ENCODE measurements around the gene SLC2A4RG.
"Not testable (repeated sequence)": the region's sequence is repeated elsewhere in the genome, so short reads cannot be mapped to it uniquely, and the experiment has no call there.

The SLC2A4RG gene

GRCh38 chr20:63774306-63774705, 34.7 kb downstream of the SLC2A4RG start:
- Histone ChIP-seq H3K4me1 (ENCODE audit: insufficient read depth, low read length) (peaks cover 19% of the 10 kb centered on the region), H3K9ac (ENCODE audit: low read depth, low read length) (no peak overlapping the region), H3K9me3 (ENCODE audit: control insufficient read depth, insufficient read depth, low read length) (no peaks in the 10 kb centered on the region), H3K36me3 (ENCODE audit: insufficient read depth, low read length) (no peaks in the 10 kb centered on the region; the same call in 1 of the 2 replicates)

GRCh38 chr20:63775096-63775978, 35.8 kb downstream of the SLC2A4RG start:
- peaks cover 19% of the 10 kb centered on the region for H3K4me1 ChIP-seq (ENCODE audit: insufficient read depth, low read length)
- H3K9me3 ChIP-seq (ENCODE audit: control insufficient read depth, insufficient read depth, low read length): no peaks in the 10 kb centered on the region
- H3K36me3 ChIP-seq (ENCODE audit: insufficient read depth, low read length): no peaks in the 10 kb centered on the region; the same call in 1 of the 2 replicates
- H3K9ac ChIP-seq (ENCODE audit: low read depth, low read length): peak overlapping the region; percentile 46

GRCh38 chr20:63776875-63777274, 37.3 kb downstream of the SLC2A4RG start:
- H3K4me1 ChIP-seq (ENCODE audit: insufficient read depth, low read length): peaks cover 19% of the 10 kb centered on the region
- not testable (repeated sequence) for H3K9me3 ChIP-seq (ENCODE audit: control insufficient read depth, insufficient read depth, low read length); H3K9ac ChIP-seq (ENCODE audit: low read depth, low read length); H3K36me3 ChIP-seq (ENCODE audit: insufficient read depth, low read length)

- Histone ChIP-seq H3K36me3 (ENCODE audit: insufficient read depth, low read length) (no peaks in the 10 kb centered on the region), H3K4me1 (ENCODE audit: insufficient read depth, low read length) (peaks cover 19% of the 10 kb centered on the region), H3K9me3 (ENCODE audit: control insufficient read depth, insufficient read depth, low read length) (no peaks in the 10 kb centered on the region), H3K9ac (ENCODE audit: low read depth, low read length) (no peak overlapping the region; the same call in 1 of the 2 replicates)
Measured at GRCh38 chr20:63777614-63778013, 38.0 kb downstream of the SLC2A4RG start.

GRCh38 chr20:63778034-63778752, 38.6 kb downstream of the SLC2A4RG start:
- Histone ChIP-seq H3K9me3 (ENCODE audit: control insufficient read depth, insufficient read depth, low read length) (no peaks in the 10 kb centered on the region), H3K4me1 (ENCODE audit: insufficient read depth, low read length) (peaks cover 19% of the 10 kb centered on the region), H3K9ac (ENCODE audit: low read depth, low read length) (no peak overlapping the region), H3K36me3 (ENCODE audit: insufficient read depth, low read length) (no peaks in the 10 kb centered on the region)

- Histone ChIP-seq H3K9me3 (ENCODE audit: control insufficient read depth, insufficient read depth, low read length) (no peaks in the 10 kb centered on the region), H3K4me1 (ENCODE audit: insufficient read depth, low read length) (peaks cover 19% of the 10 kb centered on the region), H3K9ac (ENCODE audit: low read depth, low read length) (no peak overlapping the region), H3K36me3 (ENCODE audit: insufficient read depth, low read length) (no peaks in the 10 kb centered on the region)
Measured at GRCh38 chr20:63778857-63779256, 39.3 kb downstream of the SLC2A4RG start.

- Histone ChIP-seq H3K9me3 (ENCODE audit: control insufficient read depth, insufficient read depth, low read length) (no peaks in the 10 kb centered on the region), H3K4me1 (ENCODE audit: insufficient read depth, low read length) (peaks cover 14% of the 10 kb centered on the region), H3K9ac (ENCODE audit: low read depth, low read length) (no peak overlapping the region), H3K36me3 (ENCODE audit: insufficient read depth, low read length) (no peaks in the 10 kb centered on the region)
Measured at GRCh38 chr20:63781181-63781580, 41.6 kb downstream of the SLC2A4RG start.

GRCh38 chr20:63782051-63782471, 42.5 kb downstream of the SLC2A4RG start:
- H3K9me3 ChIP-seq (ENCODE audit: control insufficient read depth, insufficient read depth, low read length): no peaks in the 10 kb centered on the region
- no peaks in the 10 kb centered on the region for H3K36me3 ChIP-seq (ENCODE audit: insufficient read depth, low read length)
- H3K9ac ChIP-seq (ENCODE audit: low read depth, low read length): no peak overlapping the region
- peaks cover 14% of the 10 kb centered on the region for H3K4me1 ChIP-seq (ENCODE audit: insufficient read depth, low read length)

GRCh38 chr20:63782521-63782971, 43.0 kb downstream of the SLC2A4RG start:
- H3K4me1 ChIP-seq (ENCODE audit: insufficient read depth, low read length): peaks cover 10% of the 10 kb centered on the region
- H3K36me3 ChIP-seq (ENCODE audit: insufficient read depth, low read length): no peaks in the 10 kb centered on the region
- no peaks in the 10 kb centered on the region for H3K9me3 ChIP-seq (ENCODE audit: control insufficient read depth, insufficient read depth, low read length)
- no peak overlapping the region for H3K9ac ChIP-seq (ENCODE audit: low read depth, low read length)

- Histone ChIP-seq H3K36me3 (ENCODE audit: insufficient read depth, low read length) (no peaks in the 10 kb centered on the region), H3K4me1 (ENCODE audit: insufficient read depth, low read length) (no peaks in the 10 kb centered on the region), H3K9me3 (ENCODE audit: control insufficient read depth, insufficient read depth, low read length) (no peaks in the 10 kb centered on the region), H3K9ac (ENCODE audit: low read depth, low read length) (no peak overlapping the region)
Measured at GRCh38 chr20:63783970-63784369, 44.4 kb downstream of the SLC2A4RG start.

GRCh38 chr20:63785691-63786131, 46.1 kb downstream of the SLC2A4RG start:
- Histone ChIP-seq H3K36me3 (ENCODE audit: insufficient read depth, low read length) (no peaks in the 10 kb centered on the region), H3K9me3 (ENCODE audit: control insufficient read depth, insufficient read depth, low read length) (no peaks in the 10 kb centered on the region), H3K4me1 (ENCODE audit: insufficient read depth, low read length) (no peaks in the 10 kb centered on the region), H3K9ac (ENCODE audit: low read depth, low read length) (no peak overlapping the region)

- Histone ChIP-seq H3K4me1 (ENCODE audit: insufficient read depth, low read length) (no peaks in the 10 kb centered on the region; the same call in 1 of the 2 replicates), H3K36me3 (ENCODE audit: insufficient read depth, low read length) (no peaks in the 10 kb centered on the region), H3K9me3 (ENCODE audit: control insufficient read depth, insufficient read depth, low read length) (no peaks in the 10 kb centered on the region), H3K9ac (ENCODE audit: low read depth, low read length) (no peak overlapping the region)
Measured at GRCh38 chr20:63787302-63787701, 47.7 kb downstream of the SLC2A4RG start.

GRCh38 chr20:63787749-63788148, 48.2 kb downstream of the SLC2A4RG start:
- H3K4me1 ChIP-seq (ENCODE audit: insufficient read depth, low read length): no peaks in the 10 kb centered on the region; the same call in 1 of the 2 replicates
- H3K9me3 ChIP-seq (ENCODE audit: control insufficient read depth, insufficient read depth, low read length): no peaks in the 10 kb centered on the region
- no peaks in the 10 kb centered on the region for H3K36me3 ChIP-seq (ENCODE audit: insufficient read depth, low read length)
- H3K9ac ChIP-seq (ENCODE audit: low read depth, low read length): no peak overlapping the region

GRCh38 chr20:63789836-63790571, 50.4 kb downstream of the SLC2A4RG start:
- no peaks in the 10 kb centered on the region; the same call in 1 of the 2 replicates for H3K4me1 ChIP-seq (ENCODE audit: insufficient read depth, low read length)
- no peaks in the 10 kb centered on the region for H3K36me3 ChIP-seq (ENCODE audit: insufficient read depth, low read length)
- H3K9ac ChIP-seq (ENCODE audit: low read depth, low read length): no peak overlapping the region
- no peaks in the 10 kb centered on the region for H3K9me3 ChIP-seq (ENCODE audit: control insufficient read depth, insufficient read depth, low read length)

Data from ES-I3 (cell line).